Measurements from ENCODE around the gene KCNIP3. TPM values are rescaled to one million over a fixed set of nuclear protein-coding genes. Genes with fewer than 3 reads are reported as not detected.

Gene KCNIP3
- total RNA-seq, 1 donor from 2014 or later: 7.3 TPM

DNA sequence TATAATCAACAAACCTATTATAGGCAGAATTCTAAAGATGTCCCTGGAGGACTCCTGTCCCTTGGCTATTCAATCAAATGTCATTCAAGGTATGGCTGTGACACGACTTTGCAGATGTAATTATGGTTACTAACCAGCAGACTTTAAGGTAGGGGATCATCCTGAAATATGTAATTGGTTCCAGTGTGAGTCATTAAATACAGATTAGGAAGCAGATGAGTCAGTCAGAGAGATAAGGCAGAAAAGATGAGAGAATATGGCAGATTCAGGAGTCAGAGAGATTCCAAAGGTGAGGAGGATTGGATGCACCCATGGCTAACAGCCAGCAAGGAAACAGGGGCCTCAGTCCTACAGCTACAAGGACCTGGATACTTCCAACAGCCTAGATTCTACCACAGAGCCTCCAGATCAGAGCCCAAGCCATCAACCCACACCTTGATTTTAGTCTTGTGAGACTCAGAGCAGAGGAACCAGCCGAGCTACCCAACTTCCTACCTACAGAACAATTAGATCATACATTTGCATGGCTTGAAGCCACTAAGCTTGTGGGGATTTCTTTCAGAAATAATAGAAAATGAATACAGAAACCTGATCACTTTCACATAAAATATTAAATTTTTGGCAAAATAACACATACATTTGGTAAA is 34.1 kb upstream of the KCNIP3 start:
- H3K36me3 Mint-ChIP-seq (ENCODE audit: unreplicated experiment): peaks cover 9% of the 10 kb centered on the region
- no peak overlapping the region for H3K27ac Mint-ChIP-seq (ENCODE audit: unreplicated experiment)

DNA sequence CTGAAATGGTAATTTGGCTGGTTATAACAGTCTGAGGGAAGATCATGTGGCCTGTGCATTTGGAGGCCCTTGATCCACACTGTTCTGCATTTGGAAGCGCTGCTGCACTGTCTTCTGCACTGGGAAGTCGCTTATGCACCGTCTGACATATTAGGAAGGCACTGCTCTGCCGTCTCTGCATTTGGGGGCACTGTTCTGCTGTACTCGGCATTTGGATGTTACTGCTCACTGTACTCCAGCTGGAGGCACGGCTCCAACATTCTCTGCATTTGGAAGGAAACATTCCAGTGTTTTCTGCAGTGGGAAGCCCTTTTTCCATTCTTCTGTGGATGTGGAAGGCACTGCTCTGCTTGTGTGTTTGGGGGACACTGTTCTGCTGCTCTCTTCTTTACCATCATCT is 32.5 kb upstream of the KCNIP3 start:
- DNase-seq: no peak
- H3K36me3 Mint-ChIP-seq (ENCODE audit: unreplicated experiment): peaks cover 5% of the 10 kb centered on the region
- no peak overlapping the region for H3K4me3 Mint-ChIP-seq (ENCODE audit: unreplicated experiment)
- no peak overlapping the region for H3K27ac Mint-ChIP-seq (ENCODE audit: unreplicated experiment)
- H3K9me3 Mint-ChIP-seq (ENCODE audit: unreplicated experiment): no peaks in the 10 kb centered on the region
- peaks cover 6% of the 10 kb centered on the region for H3K27me3 Mint-ChIP-seq (ENCODE audit: unreplicated experiment)
- no peaks in the 10 kb centered on the region for H3K4me1 Mint-ChIP-seq (ENCODE audit: low read depth, unreplicated experiment)
- TF ChIP-seq, protein P1, sequence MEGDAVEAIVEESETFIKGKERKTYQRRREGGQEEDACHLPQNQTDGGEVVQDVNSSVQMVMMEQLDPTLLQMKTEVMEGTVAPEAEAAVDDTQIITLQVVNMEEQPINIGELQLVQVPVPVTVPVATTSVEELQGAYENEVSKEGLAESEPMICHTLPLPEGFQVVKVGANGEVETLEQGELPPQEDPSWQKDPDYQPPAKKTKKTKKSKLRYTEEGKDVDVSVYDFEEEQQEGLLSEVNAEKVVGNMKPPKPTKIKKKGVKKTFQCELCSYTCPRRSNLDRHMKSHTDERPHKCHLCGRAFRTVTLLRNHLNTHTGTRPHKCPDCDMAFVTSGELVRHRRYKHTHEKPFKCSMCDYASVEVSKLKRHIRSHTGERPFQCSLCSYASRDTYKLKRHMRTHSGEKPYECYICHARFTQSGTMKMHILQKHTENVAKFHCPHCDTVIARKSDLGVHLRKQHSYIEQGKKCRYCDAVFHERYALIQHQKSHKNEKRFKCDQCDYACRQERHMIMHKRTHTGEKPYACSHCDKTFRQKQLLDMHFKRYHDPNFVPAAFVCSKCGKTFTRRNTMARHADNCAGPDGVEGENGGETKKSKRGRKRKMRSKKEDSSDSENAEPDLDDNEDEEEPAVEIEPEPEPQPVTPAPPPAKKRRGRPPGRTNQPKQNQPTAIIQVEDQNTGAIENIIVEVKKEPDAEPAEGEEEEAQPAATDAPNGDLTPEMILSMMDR (IDR thresholded peaks at IDR 0.05; ENCODE audit: partially characterized antibody, unreplicated experiment): no peak

More for the DNA sequence above, 34.1 kb upstream of the KCNIP3 start:
- Mint-ChIP-seq H3K4me3 (ENCODE audit: unreplicated experiment) (no peak overlapping the region), H3K4me1 (ENCODE audit: low read depth, unreplicated experiment) (no peaks in the 10 kb centered on the region), H3K9me3 (ENCODE audit: unreplicated experiment) (peaks cover 5% of the 10 kb centered on the region), H3K27me3 (ENCODE audit: unreplicated experiment) (peaks cover 6% of the 10 kb centered on the region)
- no peak for DNase-seq
- TF ChIP-seq, protein P1 (IDR thresholded peaks at IDR 0.05; ENCODE audit: partially characterized antibody, unreplicated experiment): no peak

DNA sequence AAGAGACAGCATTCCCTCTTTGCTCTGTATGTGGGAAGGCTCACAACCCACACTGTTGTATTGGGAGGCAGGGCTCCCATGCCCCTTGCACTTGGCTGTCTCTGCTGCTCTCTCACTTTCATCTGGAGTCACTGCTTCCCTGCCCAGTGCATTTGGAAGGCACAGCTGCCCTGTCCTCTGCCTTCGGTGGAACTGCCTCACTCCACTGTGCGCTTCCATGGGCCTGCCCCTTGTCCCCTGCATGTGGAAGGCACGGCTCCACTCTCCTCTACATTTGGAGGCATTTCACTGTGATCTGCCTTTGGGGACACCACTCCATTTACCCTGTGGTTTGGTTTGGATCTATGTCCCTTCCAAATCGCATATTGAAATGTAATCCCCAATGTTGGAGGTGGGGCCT is 32.0 kb upstream of the KCNIP3 start:
- no peak overlapping the region for H3K27ac Mint-ChIP-seq (ENCODE audit: unreplicated experiment)
- peaks cover 1% of the 10 kb centered on the region for H3K9me3 Mint-ChIP-seq (ENCODE audit: unreplicated experiment)
- TF ChIP-seq, protein P1 (IDR thresholded peaks at IDR 0.05; ENCODE audit: partially characterized antibody, unreplicated experiment): no peak
- no peak overlapping the region for H3K4me3 Mint-ChIP-seq (ENCODE audit: unreplicated experiment)
- peaks cover 3% of the 10 kb centered on the region for H3K27me3 Mint-ChIP-seq (ENCODE audit: unreplicated experiment)
- H3K4me1 Mint-ChIP-seq (ENCODE audit: low read depth, unreplicated experiment): no peaks in the 10 kb centered on the region
- H3K36me3 Mint-ChIP-seq (ENCODE audit: unreplicated experiment): peaks cover 3% of the 10 kb centered on the region
- no peak for DNase-seq

DNA sequence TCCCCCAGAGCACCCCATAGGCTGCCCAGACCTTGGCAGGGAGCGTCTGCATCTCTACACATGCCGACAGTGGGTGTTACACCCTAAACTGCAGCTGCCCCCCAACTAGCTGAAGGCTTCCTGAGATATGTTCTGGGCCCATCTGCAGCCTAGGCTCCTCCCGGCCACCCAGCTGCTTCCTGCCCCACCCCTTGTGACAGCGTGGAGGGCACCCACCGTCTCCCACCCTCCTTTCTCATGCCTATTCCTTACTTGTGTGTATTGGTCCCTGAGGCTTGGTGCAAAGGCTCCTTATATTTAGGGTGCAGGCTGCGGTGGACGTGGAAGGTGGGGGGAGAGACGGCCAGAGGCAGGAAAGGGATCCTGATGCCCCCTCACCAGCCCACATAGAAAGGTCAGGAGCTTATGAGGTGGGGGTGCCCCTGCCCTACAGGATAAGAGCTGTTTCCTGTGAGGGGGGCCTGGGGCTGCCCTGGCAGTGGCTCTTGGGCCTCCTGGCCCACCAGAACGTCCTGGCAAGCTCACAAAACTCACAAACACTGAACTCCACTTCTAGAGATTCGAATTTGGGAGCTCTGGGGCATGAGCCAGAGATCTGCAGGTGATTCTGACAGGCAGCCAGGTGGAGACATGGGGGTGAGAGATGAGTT is 30.2 kb upstream of the KCNIP3 start:
- no peak for DNase-seq
- TF ChIP-seq, protein P1 (IDR thresholded peaks at IDR 0.05; ENCODE audit: partially characterized antibody, unreplicated experiment): no peak
- Mint-ChIP-seq H3K36me3 (ENCODE audit: unreplicated experiment) (no peaks in the 10 kb centered on the region), H3K4me3 (ENCODE audit: unreplicated experiment) (no peak overlapping the region), H3K4me1 (ENCODE audit: low read depth, unreplicated experiment) (peaks cover under 1% of the 10 kb centered on the region), H3K27me3 (ENCODE audit: unreplicated experiment) (peaks cover 3% of the 10 kb centered on the region), H3K9me3 (ENCODE audit: unreplicated experiment) (peaks cover 2% of the 10 kb centered on the region), H3K27ac (ENCODE audit: unreplicated experiment) (no peak overlapping the region)
